D721Med (cell line): ENCODE results near the gene CRABP2.

ENCODE experiments used
- DNase-seq: peaks from one replicate; pipeline ENCODE4 v3.0.0; 2011; ENCODE audit warnings: low spot score; ENCODE audit not compliant: insufficient read length
- FAIRE-seq: peaks from 2 replicates; lab custom pipeline; 2011; peaks lifted over from hg19 to GRCh38; lab: Jason Lieb, UNC
- TF ChIP-seq, protein P1 (sequence below): IDR thresholded peaks from 2 replicates; pipeline ENCODE4 v1.5.1; 2012; ENCODE audit warnings: mild to moderate bottlenecking, control low read depth; ENCODE audit not compliant: insufficient read depth; ENCODE audit errors: missing control alignments

CRABP2 gene

DNA sequence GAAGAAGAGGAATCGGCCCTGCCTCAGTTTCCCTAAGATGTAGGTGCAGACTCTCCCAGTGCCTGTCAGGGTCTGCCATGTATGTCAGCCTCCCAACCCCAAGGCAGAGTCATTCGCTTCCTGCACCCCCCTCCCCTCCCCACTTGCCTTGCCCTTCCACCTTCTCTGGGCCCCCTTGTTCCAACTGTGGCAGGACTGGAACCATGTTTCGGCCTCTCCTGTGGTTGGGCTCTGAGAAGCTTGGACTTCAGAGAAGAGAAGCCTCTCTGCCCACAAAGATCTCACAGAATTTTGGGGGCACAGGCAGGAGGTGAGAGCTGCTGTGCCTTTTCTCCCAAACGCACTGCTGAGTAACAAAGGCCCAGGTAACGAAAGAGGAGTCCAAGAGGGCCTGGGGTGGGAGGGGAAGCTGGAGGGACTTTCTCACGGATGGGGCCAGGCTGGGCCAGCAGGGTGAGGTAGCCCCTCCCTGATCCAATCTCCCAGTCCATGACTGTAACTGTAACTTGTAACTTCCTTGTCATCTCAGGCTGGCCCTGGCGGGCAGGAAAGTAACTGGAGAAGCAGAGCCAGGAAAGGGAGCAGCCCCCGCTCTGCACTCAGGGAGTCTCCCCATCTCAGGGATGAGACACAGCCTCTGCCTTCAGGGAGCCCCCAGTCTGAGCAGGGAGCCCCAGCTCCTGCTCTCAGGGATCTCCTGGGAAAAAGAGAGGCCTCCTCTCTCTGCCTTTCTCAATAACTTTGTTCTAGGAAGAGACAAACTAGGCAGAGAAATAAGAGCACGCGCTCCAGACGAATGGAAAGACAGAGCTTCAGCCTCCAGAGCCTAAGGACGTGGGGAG is 11.3 kb downstream of the CRABP2 start:
- FAIRE-seq (no peak), DNase-seq (no peak)
- TF ChIP-seq, protein P1, sequence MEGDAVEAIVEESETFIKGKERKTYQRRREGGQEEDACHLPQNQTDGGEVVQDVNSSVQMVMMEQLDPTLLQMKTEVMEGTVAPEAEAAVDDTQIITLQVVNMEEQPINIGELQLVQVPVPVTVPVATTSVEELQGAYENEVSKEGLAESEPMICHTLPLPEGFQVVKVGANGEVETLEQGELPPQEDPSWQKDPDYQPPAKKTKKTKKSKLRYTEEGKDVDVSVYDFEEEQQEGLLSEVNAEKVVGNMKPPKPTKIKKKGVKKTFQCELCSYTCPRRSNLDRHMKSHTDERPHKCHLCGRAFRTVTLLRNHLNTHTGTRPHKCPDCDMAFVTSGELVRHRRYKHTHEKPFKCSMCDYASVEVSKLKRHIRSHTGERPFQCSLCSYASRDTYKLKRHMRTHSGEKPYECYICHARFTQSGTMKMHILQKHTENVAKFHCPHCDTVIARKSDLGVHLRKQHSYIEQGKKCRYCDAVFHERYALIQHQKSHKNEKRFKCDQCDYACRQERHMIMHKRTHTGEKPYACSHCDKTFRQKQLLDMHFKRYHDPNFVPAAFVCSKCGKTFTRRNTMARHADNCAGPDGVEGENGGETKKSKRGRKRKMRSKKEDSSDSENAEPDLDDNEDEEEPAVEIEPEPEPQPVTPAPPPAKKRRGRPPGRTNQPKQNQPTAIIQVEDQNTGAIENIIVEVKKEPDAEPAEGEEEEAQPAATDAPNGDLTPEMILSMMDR = no peak

DNA sequence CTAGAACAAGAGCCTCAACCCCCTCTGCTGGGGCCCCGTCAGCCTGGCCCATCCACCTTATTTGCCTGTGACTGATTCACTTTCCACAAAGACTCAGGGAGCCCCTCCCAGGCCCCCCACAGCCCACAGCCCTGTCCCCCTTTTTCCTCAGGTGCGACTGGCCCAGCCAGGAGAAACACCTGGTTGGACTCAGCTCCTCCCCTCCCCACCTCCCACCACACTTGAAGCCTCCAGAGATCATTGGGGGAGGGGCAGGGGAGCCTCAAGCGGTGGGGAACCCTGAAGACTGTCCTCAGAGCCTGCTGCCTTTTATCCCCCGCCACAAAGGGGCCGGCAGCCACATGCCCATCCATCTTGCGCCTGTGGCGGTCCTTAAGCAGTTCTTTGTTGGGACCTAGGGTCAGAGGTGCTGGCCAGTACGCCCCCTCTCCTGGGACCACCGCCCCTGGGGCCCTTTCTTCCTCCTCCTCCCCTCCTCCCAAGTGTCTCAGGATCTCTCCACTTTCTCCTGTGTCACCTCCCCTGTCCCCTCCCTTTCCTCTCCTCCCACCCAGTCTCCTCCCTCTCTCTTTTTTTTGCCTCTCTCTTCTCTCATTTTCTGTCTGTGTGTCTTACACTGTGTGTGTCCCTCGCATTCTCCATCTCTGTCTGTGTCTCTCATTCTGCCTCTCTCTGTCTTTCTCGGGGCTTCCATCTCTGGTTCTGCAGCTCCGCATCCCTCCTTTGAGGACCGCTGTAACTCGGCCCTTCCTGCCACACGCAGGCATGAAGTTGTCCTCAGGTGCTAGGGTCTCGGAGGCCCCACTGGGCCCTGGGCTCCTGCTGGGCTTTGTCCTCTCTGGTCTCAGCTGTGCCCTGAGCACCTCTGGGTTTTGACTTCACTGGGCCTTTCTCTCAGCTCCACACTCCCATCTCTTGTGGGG is 12.2 kb downstream of the CRABP2 start:
- DNase-seq (no peak), FAIRE-seq (no peak)
- TF ChIP-seq, protein P1 = no peak

DNA sequence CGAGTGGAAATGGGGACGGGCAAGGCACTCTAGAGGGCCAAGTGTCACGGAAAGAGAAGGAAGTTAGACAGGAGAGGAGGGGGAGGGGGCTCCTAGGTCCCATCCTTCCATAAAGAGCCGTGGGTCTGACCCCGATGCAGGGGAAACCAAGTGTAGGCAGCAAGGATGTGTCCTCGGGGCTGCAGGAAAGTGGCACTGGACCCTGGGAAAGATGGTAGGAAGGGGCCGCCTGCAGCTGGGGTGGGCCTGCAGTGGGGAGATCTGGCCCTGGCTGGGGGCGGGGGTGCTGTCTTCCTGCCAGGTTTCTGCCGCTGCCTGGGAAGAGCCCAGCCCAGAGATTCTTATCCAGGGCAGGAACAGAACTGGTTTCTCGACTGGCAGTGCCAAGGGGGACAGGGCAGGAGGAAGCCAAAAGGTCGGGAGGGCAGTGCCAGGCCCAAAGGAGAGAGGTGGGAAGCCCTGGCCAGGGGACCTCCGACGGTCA is 12.9 kb downstream of the CRABP2 start:
- no peak for FAIRE-seq
- no peak for DNase-seq
- TF ChIP-seq, protein P1 = no peak

DNA sequence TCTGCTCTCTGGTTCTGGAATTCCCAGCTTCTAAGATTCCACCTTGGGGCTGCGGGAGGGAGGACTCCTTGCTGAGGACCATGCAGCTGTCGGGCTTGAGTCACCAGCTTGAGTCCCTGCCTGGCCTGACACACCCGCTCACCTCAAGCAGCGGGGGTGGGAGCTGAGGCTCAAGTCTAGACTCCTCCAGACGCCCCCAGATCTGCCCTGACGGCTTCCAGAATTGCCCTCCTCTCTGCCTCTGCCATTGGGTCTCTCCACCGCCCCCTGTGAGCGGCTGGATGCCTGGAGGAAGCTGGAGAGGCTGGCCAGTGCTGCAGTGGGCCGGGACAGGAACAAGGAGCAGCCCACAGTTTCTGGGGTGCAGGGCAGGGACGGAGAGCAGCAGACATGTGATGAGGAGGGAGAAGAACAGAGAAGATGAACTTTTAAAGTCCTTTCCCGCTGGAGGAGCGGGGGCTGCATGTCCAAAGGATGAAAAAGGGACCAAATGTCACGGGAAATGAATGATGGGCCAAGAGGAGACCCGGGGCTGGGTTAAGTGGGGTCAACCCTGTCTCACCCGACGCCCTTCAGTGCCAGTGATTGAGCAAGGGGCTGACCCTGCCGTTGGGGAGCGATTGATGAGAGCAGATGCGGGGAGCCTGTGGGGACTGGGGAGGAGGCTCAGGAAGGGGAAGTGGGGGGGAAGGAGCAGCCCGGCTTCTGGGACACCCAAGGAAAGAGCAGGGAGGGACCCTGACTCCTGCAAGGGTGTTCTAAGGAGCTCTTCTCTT is 13.5 kb downstream of the CRABP2 start:
- no peak for FAIRE-seq
- DNase-seq = no peak
- TF ChIP-seq, protein P1 = no peak

DNA sequence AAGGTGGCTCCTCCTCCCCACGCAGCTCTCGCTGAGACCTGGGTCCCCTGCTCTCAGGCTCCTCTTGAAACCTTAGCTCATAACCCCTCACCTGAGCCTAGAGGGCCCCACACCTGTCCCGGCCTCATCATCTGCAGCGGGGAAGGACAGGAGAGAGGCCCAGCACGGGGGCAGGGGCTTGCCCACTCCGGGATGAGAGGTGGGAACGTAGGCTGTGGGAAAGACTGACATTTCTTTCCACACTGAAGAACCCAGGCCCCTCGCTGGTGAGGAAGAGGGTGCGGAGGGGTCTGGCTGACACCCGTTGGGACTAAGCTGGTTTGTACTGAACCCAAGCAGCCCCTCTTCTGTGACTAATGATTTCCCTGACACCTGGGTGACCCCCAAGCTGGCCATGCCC is 14.2 kb downstream of the CRABP2 start:
- DNase-seq (no peak), FAIRE-seq (no peak)
- TF ChIP-seq, protein P1 = no peak

DNA sequence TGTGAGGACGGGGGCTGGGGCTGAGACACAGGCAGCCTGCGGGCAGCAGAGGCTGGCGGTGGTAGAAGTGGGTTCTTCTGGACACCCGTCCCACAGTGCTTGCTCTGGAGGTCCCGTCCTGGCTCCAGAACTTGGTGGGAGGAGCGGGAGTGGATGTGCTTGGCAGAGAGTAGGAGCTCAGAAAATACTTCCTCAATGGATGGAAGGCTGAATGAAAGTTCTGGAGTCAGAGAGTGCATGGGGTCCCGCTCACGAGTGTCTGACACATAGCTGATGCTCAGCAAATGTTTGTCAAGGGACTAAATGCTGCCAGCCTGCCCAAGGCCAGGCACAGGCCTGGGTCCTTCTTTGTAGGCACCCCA is 14.7 kb downstream of the CRABP2 start:
- FAIRE-seq (no peak), DNase-seq (no peak)
- TF ChIP-seq, protein P1 = no peak
